NCI-H1694 treated with DMSO at 0.1 percent for 48 hours (cell line): Measurements from ENCODE around the gene LONP2.

Experiments
- DNase-seq: peaks from one replicate; lab custom pipeline; 2025; lab: John Stamatoyannopoulos, UW

The LONP2 gene

DNA sequence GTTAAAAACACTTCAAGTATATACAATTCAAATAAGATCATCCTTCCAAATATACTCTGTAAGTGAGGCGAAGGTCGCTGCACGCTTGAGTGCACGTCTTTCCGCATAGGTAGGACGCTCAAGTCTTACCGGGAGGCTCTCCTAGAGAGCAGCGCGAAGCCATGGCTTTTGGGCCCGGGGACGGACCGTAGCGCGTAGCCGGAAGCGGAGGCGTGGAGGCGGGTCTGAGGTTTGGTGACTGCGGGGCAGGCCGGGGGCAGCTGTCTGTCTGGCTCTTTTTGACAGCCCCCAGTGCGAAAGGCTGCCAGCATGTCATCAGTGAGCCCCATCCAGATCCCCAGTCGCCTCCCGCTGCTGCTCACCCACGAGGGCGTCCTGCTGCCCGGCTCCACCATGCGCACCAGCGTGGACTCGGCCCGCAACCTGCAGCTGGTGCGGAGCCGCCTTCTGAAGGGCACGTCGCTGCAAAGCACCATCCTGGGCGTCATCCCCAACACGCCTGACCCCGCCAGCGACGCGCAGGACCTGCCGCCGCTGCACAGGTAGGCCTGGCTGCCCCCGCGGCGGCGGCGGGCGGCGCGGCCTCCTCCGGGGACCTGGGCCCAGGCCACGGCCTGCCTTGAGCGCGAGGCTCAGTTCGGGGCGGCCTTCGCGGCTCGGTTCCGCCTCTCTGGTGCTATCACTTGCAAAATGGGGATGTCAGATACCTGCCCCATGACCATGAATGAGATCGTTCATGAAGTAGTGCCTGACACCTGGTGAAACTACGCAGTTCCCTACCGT lies at the start of gene LONP2:
Gene LONP2, plus strand, starts transcription at position 221 of the 783 bp plus-strand sequence. Its CDS starts 89 bp downstream, at position 310.
- peak; percentile 60 for DNase-seq

GRCh38 chr16:48194828-48195556 lies 49.1 kb upstream of the LONP2 start:
- peak; percentile 67 for DNase-seq

DNA sequence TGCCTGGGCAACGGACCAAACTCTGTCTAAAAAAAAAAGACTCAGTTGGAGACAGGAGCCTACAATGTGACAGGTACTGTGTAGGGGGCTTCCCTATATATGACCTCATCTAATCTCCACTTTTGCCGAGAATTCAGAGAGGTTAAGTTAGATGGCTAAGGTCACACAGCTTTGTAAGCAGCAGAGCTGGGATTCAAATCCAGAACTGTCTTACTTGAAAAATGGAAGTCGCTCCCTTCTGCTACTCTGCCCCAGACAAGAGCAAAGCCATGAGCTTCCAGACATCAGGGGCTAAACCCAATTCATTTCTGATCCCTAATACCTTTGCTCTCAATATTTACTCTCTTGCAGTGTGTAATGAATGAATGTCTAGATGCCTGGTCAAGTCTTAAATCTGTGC lies 46.8 kb upstream of the LONP2 start:
- DNase-seq = peak; percentile 95

DNA sequence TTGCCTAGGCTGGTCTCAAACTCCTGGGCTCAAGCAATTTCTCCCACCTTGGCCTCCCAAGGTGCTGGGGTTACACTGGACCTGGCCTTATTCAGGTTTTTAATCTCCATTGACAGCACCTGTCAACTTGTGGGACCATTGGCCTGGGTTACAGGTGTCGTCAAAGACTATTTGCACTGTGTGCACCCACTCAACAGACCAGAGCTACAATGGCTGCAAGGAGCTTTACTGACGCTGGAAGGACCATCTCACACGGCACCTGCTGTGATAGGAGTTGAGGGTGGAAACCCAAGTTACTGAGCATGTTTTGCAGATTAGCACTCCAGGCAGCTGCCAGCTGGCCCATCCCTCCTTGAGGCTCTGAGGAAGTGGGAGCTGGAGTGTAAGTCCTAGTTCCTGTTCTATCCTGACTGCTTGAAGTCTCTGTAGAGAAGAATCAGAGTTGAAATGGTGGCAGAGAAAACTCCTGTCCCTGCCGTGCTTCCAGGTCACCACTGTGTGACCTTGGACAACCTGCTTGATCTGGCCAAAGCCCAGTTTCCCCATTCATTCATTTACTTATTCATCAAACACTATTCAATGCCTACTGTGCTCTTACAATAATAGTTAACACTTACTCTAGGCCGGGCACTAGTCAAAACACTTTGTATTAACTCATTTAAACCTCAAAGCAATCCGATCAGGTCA lies 42.4 kb upstream of the LONP2 start:
- no peak for DNase-seq

DNA sequence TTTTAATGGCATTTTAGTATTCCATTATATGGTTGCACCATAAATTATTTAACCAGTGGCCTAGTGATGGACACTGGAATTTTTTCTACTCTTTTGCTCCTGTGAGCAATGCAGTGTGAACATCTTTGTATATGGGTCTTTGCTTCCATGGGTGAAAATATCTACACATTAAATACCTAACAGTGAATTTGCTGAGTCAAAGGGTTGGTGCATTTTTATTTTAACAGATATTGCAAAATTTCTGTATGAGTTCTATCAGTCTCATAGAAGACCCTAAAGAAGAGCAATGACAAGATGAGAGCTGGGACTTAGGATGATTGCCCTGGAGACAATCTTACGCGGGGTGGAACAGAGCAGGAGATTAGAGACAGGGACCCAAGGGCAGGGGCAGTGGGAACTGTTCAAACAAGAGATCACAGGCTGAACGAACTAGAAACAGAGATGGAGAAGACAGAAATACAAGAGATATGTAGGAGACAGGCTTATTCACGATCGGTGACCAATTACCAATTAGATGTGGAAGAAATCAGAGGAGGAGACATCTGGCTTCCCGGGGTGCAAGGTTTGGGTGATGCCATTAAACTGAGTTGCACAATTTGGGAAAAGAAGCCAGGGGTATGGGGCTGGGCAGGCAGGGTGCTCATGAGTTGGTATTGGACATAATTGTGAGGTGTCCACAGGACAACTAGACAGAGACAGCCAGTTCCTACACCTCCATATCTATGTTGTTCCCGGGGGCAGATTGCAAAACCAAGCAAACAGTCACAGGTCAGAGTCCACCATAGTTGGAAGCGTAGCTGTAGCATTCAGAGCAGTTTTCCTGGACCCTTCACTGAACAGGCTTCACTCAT lies 39.9 kb upstream of the LONP2 start:
- DNase-seq = no peak

DNA sequence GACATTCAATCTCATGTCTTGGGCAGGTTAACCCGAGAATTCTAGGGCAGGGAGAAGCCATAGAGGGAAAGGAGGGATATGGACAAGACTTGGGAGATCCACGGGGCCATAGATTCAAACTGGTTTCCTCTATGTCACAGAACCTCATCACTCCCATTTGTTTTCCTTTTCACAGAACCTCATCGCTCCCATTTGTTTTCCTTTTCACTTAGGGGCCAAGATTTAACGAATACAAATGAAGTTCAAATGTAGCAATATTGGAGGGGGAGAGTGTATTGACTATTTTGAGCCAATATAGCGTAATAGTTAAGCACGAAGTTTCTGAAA lies 39.3 kb upstream of the LONP2 start:
- DNase-seq = no peak

GRCh38 chr16:48206594-48207242 lies 37.4 kb upstream of the LONP2 start:
- DNase-seq = no peak

DNA sequence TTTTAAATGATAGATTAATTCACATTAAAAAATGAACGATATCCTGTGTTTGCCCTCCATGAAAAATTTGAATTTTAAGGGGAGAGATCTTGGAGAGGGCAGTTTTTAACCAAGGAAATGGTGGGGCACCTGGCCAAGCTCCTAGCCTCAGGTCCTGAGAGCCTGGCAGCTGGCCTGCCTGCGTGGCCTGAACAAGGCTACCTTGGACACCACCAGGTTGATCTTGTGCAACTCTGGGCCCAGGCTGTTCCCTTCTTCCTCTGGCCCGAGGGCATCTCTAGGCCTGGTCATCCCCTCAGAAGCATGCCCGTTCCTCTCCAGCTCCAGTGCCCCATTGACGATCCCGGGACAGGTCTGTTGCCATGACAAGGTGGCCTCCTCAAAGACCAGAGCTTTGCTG lies 33.4 kb upstream of the LONP2 start:
- no peak for DNase-seq

DNA sequence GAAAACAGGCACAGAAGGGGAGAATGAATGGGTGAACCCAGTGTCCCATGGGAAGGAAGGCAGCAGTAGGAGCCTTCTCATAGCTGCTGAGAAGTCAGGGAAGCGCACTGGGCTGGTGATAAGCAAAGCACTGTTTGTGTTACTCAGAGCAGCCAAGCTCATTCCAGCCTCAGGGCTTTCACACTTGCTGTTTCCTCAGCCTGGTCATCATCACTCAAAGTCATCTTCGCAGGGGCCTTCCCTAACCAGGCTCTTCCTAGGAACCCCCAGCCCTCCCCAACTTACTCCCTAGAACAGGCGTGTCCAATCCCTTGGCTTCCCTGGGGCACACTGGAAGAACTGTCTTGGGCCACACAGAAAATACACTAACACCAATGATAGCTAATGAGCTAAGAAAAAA lies 32.1 kb upstream of the LONP2 start:
- no peak for DNase-seq

GRCh38 chr16:48215738-48216137 lies 28.4 kb upstream of the LONP2 start:
- no peak for DNase-seq

GRCh38 chr16:48217708-48218107 lies 26.4 kb upstream of the LONP2 start:
- DNase-seq = no peak

- no peak for DNase-seq
Measured at GRCh38 chr16:48218473-48218872, 25.6 kb upstream of the LONP2 start.

GRCh38 chr16:48220891-48221290 lies 23.2 kb upstream of the LONP2 start:
- DNase-seq = no peak

DNA sequence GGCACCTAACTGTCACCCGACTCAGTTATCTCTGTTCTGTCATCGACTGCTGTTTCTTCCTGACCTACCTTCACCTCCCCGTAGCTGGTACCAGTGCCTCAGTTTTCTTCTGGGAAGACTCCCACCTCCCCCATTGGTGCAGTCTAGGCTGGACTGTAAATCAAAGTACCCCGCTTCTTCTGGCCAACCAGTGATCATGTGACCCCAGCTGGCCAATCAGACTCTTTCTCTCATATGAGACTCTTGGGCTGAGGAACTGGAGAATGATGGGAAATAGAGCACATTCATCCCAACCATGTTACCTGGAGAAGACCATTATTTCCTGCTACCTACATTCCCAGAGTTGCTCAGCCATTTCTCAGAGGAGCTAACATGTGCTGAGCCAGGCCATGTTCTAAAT lies 20.6 kb upstream of the LONP2 start:
- no peak for DNase-seq

GRCh38 chr16:48225456-48225855 lies 18.6 kb upstream of the LONP2 start:
- DNase-seq = no peak

GRCh38 chr16:48231727-48232492 lies 12.2 kb upstream of the LONP2 start:
- DNase-seq = peak; percentile 1

DNA sequence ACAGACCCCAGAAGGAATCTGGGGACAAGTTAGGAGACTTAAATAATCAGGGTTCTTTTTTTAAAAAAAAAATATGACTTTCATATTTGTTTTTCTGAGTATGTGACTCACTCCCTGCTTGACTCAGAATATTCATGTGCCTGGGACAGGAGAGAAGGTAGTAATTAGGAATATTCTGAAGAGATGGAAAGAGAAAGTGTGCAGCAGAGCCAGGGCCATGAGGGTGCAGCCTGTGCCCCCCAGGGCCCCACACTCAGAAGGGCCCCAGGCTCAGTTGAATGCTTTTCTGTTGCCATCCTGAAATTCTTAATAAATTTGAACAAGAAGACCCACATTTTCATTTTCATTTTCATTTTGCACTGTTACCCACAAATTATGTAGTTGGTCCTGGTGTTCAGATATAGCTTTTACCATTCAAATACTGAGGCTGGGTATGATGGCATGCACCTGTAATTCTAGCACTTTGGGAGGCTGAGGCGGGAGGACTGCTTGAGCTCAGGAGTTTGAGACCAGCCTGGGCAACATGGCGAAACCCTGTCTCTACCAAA lies 11.5 kb upstream of the LONP2 start:
- no peak for DNase-seq

DNA sequence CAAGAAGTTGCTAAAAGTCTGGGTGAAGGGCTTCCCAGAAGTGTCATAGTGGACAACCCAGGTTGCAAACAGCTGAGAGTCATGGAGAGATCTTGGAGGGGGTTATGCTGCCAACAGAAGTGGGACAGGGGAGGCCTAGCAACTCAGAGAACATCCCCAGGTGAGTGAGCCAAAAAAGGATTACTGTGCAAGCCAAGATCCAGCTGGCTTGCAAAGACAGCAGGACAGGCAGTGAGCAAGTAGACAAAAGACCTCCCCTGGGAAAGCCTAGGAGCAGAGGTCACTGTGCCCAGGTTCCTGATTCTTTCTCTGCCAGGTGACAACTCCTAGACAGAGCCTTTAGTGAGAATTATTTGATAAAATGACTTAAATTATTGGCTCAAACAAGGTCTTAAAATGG lies 9.5 kb upstream of the LONP2 start:
- no peak for DNase-seq

DNA sequence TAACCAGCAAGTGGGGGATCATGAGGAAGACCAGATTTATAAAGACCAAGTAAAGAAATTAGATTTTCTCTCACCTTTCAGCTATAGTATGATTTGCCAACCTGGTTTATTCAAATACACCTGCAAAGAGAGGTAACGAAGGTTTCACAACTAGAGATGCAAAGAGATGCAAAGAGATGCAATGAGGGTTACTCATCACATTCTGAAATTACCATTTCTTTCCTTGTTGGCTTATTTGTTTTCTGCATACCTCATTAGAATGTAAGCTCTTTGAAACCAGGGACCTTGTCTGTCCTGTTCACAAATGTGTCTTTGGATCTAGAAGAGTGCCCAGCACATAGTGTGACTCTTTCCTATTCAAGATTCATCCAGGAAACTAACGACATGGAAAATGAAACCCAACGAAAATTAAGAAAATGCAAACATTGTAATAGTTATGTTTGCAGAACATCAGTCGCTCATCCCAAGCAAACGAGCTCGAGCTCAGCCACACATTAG lies 9.0 kb upstream of the LONP2 start:
- no peak for DNase-seq

- DNase-seq = no peak
Measured at GRCh38 chr16:48235556-48236136, 8.5 kb upstream of the LONP2 start.
